WTC11 (cell line): ENCODE measurements around the gene TSSK2. TPM values are rescaled to one million over a fixed set of nuclear protein-coding genes. Genes with fewer than 3 reads are reported as not detected.

Source experiments
- ATAC-seq: fragments of 200-7000 bp; cut with Tn5 transposase; 2 replicates; pipeline ENCODE4 v1.10.0; 2021; ENCODE audit warnings: mild to moderate bottlenecking, moderate library complexity
- CTCF ChIA-PET: fragments of 300-600 bp; sonication (Branson Sonifier 250); formaldehyde crosslinking; loops from one replicate; lab custom pipeline; 2021; ENCODE audit warnings: antibody characterized with exemption; lab: Charles Lee
- POLR2A ChIA-PET: fragments of 350-600 bp; sonication (Branson Sonifier 250); formaldehyde crosslinking; loops from one replicate; lab custom pipeline; 2021; ENCODE audit warnings: antibody characterized with exemption; lab: Charles Lee
- DNase-seq: peaks from one replicate; pipeline ENCODE4 v3.0.0; 2021; ENCODE audit warnings: low spot score
- H3K27ac Mint-ChIP-seq: 2 replicates; pipeline ENCODE4 v1.8.0; 2021; ENCODE audit warnings: mixed read lengths
- H3K27me3 Mint-ChIP-seq: 2 replicates; pipeline ENCODE4 v1.8.0; 2021; ENCODE audit warnings: low read depth, mild to moderate bottlenecking, moderate library complexity, mixed read lengths
- H3K36me3 Mint-ChIP-seq: 2 replicates; pipeline ENCODE4 v1.8.0; 2021; ENCODE audit warnings: mixed read lengths
- H3K4me1 Mint-ChIP-seq: 2 replicates; pipeline ENCODE4 v1.8.0; 2022; ENCODE audit warnings: mixed read lengths
- H3K4me3 Mint-ChIP-seq: 2 replicates; pipeline ENCODE4 v1.8.0; 2021; ENCODE audit warnings: mild to moderate bottlenecking, moderate library complexity, mixed read lengths
- H3K9me3 Mint-ChIP-seq: 2 replicates; pipeline ENCODE4 v1.8.0; 2021; ENCODE audit warnings: mixed read lengths
- CREB1 ChIP-seq: sonication (generic); formaldehyde crosslinking; IDR thresholded peaks from 2 replicates; pipeline ENCODE4 v1.8.0; 2023; ENCODE audit warnings: mild to moderate bottlenecking, missing genetic modification reagents
- EMX1 ChIP-seq: fragments of 250-450 bp; sonication (Bioruptor Pico); IDR thresholded peaks from 2 replicates; pipeline ENCODE4 v1.8.0; 2021; ENCODE audit warnings: mild to moderate bottlenecking
- ETV6 ChIP-seq: sonication (generic); formaldehyde crosslinking; IDR thresholded peaks from 2 replicates; pipeline ENCODE4 v1.8.1; 2022; ENCODE audit warnings: mild to moderate bottlenecking, missing genetic modification reagents
- FOXJ3 ChIP-seq: sonication (generic); formaldehyde crosslinking; IDR thresholded peaks from 2 replicates; pipeline ENCODE4 v1.9.0; 2021; ENCODE audit warnings: missing genetic modification reagents, mild to moderate bottlenecking, borderline replicate concordance
- GTF2I ChIP-seq: fragments of 250-450 bp; sonication (Bioruptor Pico); conservative IDR thresholded peaks from 2 replicates; pipeline ENCODE4 v1.4.0; 2021; ENCODE audit warnings: mild to moderate bottlenecking
- MYBL2 ChIP-seq: sonication (generic); formaldehyde crosslinking; IDR thresholded peaks from 2 replicates; pipeline ENCODE4 v1.8.1; 2023; ENCODE audit warnings: mild to moderate bottlenecking, moderate library complexity, missing genetic modification reagents
- NFATC4 ChIP-seq: fragments of 250-450 bp; sonication (Bioruptor Pico); IDR thresholded peaks from 2 replicates; pipeline ENCODE4 v1.9.0; 2021; ENCODE audit warnings: mild to moderate bottlenecking
- NFYB ChIP-seq: sonication (generic); formaldehyde crosslinking; conservative IDR thresholded peaks from 2 replicates; pipeline ENCODE4 v1.8.0; 2022; ENCODE audit warnings: low read depth, missing genetic modification reagents
- NR2C2 ChIP-seq: sonication (generic); formaldehyde crosslinking; IDR thresholded peaks from 2 replicates; pipeline ENCODE4 v1.8.0; 2022; ENCODE audit warnings: mild to moderate bottlenecking, missing genetic modification reagents
- PRRX2 ChIP-seq: fragments of 250-450 bp; sonication (Bioruptor Pico); IDR thresholded peaks from 2 replicates; pipeline ENCODE4 v1.8.0; 2021; ENCODE audit warnings: mild to moderate bottlenecking
- RORB ChIP-seq: fragments of 250-450 bp; sonication (Bioruptor Pico); IDR thresholded peaks from 2 replicates; pipeline ENCODE4 v1.9.0; 2021; ENCODE audit warnings: mild to moderate bottlenecking
- SMAD3 ChIP-seq: sonication (generic); formaldehyde crosslinking; IDR thresholded peaks from 2 replicates; pipeline ENCODE4 v1.8.0; 2022; ENCODE audit warnings: missing genetic modification reagents, mild to moderate bottlenecking, borderline replicate concordance
- SOX15 ChIP-seq: fragments of 250-450 bp; sonication (Bioruptor Pico); IDR thresholded peaks from 2 replicates; pipeline ENCODE4 v1.9.0; 2021; ENCODE audit warnings: mild to moderate bottlenecking
- TEAD1 ChIP-seq: sonication (generic); formaldehyde crosslinking; IDR thresholded peaks from 2 replicates; pipeline ENCODE4 v1.8.0; 2022; ENCODE audit warnings: mild to moderate bottlenecking, missing genetic modification reagents
- TEAD4 ChIP-seq: sonication (generic); formaldehyde crosslinking; IDR thresholded peaks from 2 replicates; pipeline ENCODE4 v1.8.0; 2022; ENCODE audit warnings: mild to moderate bottlenecking, missing genetic modification reagents
- TP53 ChIP-seq: sonication (generic); formaldehyde crosslinking; IDR thresholded peaks from 2 replicates; pipeline ENCODE4 v1.8.1; 2023; ENCODE audit warnings: mild to moderate bottlenecking, missing genetic modification reagents
- ZBTB21 ChIP-seq: sonication (generic); formaldehyde crosslinking; IDR thresholded peaks from 2 replicates; pipeline ENCODE4 v1.8.1; 2023; ENCODE audit warnings: mild to moderate bottlenecking, missing genetic modification reagents, borderline replicate concordance
- ZNF121 ChIP-seq: sonication (generic); formaldehyde crosslinking; IDR thresholded peaks from 2 replicates; pipeline ENCODE4 v1.8.0; 2023; ENCODE audit warnings: missing genetic modification reagents
- ZNF219 ChIP-seq: sonication (generic); formaldehyde crosslinking; IDR thresholded peaks from 2 replicates; pipeline ENCODE4 v1.8.0; 2023; ENCODE audit warnings: missing genetic modification reagents, mild to moderate bottlenecking, borderline replicate concordance
- ZNF232 ChIP-seq: sonication (generic); formaldehyde crosslinking; IDR thresholded peaks from 2 replicates; pipeline ENCODE4 v1.8.0; 2022; ENCODE audit warnings: mild to moderate bottlenecking, missing genetic modification reagents
- ZNF263 ChIP-seq: sonication (generic); formaldehyde crosslinking; IDR thresholded peaks from 2 replicates; pipeline ENCODE4 v1.8.1; 2022; ENCODE audit warnings: low read depth, mild to moderate bottlenecking, moderate library complexity, missing genetic modification reagents
- ZNF396 ChIP-seq: fragments of 250-450 bp; sonication (Bioruptor Pico); IDR thresholded peaks from 2 replicates; pipeline ENCODE4 v1.8.0; 2021; ENCODE audit warnings: mild to moderate bottlenecking, moderate library complexity, borderline replicate concordance
- ZNF423 ChIP-seq: fragments of 250-450 bp; sonication (Bioruptor Pico); IDR thresholded peaks from 2 replicates; pipeline ENCODE4 v2.1.2; 2022; ENCODE audit warnings: mild to moderate bottlenecking, moderate library complexity
- total RNA-seq: library from RNA; stranded (reverse); gene quantifications from 3 replicates; pipeline ENCODE4 v1.2.3, GENCODE V29; 2021
- TF ChIP-seq, protein P1 (sequence below): sonication (generic); formaldehyde crosslinking; IDR thresholded peaks from 2 replicates; pipeline ENCODE4 v1.8.1; 2023; ENCODE audit warnings: mild to moderate bottlenecking, missing genetic modification reagents
- TF ChIP-seq, protein P2 (sequence below): sonication (generic); formaldehyde crosslinking; IDR thresholded peaks from 2 replicates; pipeline ENCODE4 v1.8.0; 2022; ENCODE audit warnings: mild to moderate bottlenecking, missing genetic modification reagents
- TF ChIP-seq, protein P3 (sequence below): sonication (generic); formaldehyde crosslinking; IDR thresholded peaks from 2 replicates; pipeline ENCODE4 v1.8.1; 2022; ENCODE audit warnings: mild to moderate bottlenecking, moderate library complexity, missing genetic modification reagents
- TF ChIP-seq, protein P4 (sequence below): sonication (generic); formaldehyde crosslinking; IDR thresholded peaks from 2 replicates; pipeline ENCODE4 v1.8.1; 2022; ENCODE audit warnings: missing genetic modification reagents, borderline replicate concordance
- TF ChIP-seq, protein P5 (sequence below): sonication (generic); formaldehyde crosslinking; IDR thresholded peaks from 2 replicates; pipeline ENCODE4 v1.8.1; 2023; ENCODE audit warnings: mild to moderate bottlenecking, missing genetic modification reagents
- TF ChIP-seq, protein P6 (sequence below): sonication (generic); formaldehyde crosslinking; conservative IDR thresholded peaks from 2 replicates; pipeline ENCODE4 v1.8.1; 2022; ENCODE audit warnings: mild to moderate bottlenecking, missing genetic modification reagents
- TF ChIP-seq, protein P7 (sequence below): sonication (generic); formaldehyde crosslinking; IDR thresholded peaks from 2 replicates; pipeline ENCODE4 v1.8.0; 2022; ENCODE audit warnings: missing genetic modification reagents

TSSK2 gene
- total RNA-seq, 1 experiment from 2014 or later: not detected

DNA sequence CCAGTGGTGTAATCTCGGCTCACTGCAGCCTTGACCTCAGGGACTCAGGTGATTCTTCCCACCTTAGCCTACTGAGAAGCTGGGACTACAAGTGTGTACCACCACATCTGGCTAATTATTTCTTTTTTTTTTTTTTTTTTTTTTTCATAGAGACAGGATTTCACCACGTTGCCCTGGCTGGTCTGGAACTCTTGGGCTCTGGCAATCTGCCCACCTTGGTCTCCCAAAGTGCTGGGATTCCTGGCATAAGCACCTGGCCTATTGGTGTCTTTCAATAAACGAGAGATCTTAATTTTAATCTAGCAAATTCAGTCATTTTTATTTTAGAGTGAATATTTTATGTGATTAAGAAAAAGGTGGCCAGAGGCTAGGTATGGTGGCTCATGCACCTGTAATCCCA, 49.0 kb upstream of the TSSK2 start:
- POLR2A ChIA-PET: no interaction called here
- Mint-ChIP-seq H3K27me3 (no peaks in the 10 kb centered on the region), H3K9me3 (peaks cover 4% of the 10 kb centered on the region), H3K36me3 (peaks cover 24% of the 10 kb centered on the region), H3K4me1 (peaks cover 10% of the 10 kb centered on the region), H3K27ac (no peak overlapping the region)
- DNase-seq (no peak), ATAC-seq (no peak)
- CTCF ChIA-PET: interaction anchor here (0.6 kb wide), 1 partner anchor 393 kb away, joined by 3 read pairs; no protein-coding TSS in a partner anchor
- TF ChIP-seq ZBTB21 (CRISPR knock-in tag) (no peak), ZNF263 (CRISPR knock-in tag) (no peak), GTF2I (CRISPR knock-in tag) (no peak), ZNF121 (CRISPR knock-in tag) (no peak), TP53 (no peak), ZNF219 (CRISPR knock-in tag) (no peak), NFYB (CRISPR knock-in tag) (no peak), NR2C2 (CRISPR knock-in tag) (no peak), TEAD4 (no peak), CREB1 (CRISPR knock-in tag) (no peak), PRRX2 (no peak), SOX15 (CRISPR knock-in tag) (no peak), FOXJ3 (CRISPR knock-in tag) (no peak)
- TF ChIP-seq, protein P1, sequence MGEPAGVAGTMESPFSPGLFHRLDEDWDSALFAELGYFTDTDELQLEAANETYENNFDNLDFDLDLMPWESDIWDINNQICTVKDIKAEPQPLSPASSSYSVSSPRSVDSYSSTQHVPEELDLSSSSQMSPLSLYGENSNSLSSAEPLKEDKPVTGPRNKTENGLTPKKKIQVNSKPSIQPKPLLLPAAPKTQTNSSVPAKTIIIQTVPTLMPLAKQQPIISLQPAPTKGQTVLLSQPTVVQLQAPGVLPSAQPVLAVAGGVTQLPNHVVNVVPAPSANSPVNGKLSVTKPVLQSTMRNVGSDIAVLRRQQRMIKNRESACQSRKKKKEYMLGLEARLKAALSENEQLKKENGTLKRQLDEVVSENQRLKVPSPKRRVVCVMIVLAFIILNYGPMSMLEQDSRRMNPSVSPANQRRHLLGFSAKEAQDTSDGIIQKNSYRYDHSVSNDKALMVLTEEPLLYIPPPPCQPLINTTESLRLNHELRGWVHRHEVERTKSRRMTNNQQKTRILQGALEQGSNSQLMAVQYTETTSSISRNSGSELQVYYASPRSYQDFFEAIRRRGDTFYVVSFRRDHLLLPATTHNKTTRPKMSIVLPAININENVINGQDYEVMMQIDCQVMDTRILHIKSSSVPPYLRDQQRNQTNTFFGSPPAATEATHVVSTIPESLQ: no peak
- TF ChIP-seq, protein P2, sequence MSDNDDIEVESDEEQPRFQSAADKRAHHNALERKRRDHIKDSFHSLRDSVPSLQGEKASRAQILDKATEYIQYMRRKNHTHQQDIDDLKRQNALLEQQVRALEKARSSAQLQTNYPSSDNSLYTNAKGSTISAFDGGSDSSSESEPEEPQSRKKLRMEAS (CRISPR knock-in tag): no peak
- TF ChIP-seq, protein P3, sequence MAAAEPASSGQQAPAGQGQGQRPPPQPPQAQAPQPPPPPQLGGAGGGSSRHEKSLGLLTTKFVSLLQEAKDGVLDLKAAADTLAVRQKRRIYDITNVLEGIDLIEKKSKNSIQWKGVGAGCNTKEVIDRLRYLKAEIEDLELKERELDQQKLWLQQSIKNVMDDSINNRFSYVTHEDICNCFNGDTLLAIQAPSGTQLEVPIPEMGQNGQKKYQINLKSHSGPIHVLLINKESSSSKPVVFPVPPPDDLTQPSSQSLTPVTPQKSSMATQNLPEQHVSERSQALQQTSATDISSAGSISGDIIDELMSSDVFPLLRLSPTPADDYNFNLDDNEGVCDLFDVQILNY (CRISPR knock-in tag): no peak
- TF ChIP-seq, protein P4, sequence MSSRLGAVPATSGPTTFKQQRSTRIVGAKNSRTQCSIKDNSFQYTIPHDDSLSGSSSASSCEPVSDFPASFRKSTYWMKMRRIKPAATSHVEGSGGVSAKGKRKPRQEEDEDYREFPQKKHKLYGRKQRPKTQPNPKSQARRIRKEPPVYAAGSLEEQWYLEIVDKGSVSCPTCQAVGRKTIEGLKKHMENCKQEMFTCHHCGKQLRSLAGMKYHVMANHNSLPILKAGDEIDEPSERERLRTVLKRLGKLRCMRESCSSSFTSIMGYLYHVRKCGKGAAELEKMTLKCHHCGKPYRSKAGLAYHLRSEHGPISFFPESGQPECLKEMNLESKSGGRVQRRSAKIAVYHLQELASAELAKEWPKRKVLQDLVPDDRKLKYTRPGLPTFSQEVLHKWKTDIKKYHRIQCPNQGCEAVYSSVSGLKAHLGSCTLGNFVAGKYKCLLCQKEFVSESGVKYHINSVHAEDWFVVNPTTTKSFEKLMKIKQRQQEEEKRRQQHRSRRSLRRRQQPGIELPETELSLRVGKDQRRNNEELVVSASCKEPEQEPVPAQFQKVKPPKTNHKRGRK (CRISPR knock-in tag): no peak
- TF ChIP-seq, all 79 proteins: peak for 0
- H3K4me3 Mint-ChIP-seq: no peak overlapping the region

DNA sequence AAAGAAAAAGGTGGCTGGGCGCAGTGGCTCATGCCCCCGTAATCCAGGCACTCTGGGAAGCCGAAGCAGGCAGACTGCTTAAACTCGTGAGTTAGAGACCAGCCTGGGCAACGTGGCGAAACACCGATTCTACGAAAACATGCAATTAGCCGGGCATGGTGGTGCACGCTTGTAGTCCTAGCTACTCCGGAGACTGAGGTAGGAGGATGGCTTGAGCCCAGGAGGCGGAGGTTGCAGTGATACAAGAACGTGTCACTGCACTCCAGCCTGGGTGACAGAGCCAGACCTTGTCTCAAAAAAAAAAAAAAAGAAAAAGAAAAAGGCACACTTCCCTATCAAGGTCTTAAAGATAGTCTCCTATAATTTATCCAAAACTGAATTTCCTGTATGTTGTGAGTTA, 48.3 kb upstream of the TSSK2 start:
- ChIA-PET POLR2A (no interaction called here), CTCF (interaction anchor here (0.7 to 1.0 kb wide), 2 partner anchors 9 to 62 kb away, joined by 4 read pairs; partner anchors contain the start of gene ESS2)
- Mint-ChIP-seq H3K27me3 (no peaks in the 10 kb centered on the region), H3K4me1 (peaks cover 10% of the 10 kb centered on the region), H3K9me3 (peaks cover 4% of the 10 kb centered on the region), H3K27ac (no peak overlapping the region), H3K4me3 (no peak overlapping the region), H3K36me3 (peaks cover 24% of the 10 kb centered on the region)
- DNase-seq (no peak), ATAC-seq (no peak)
- TF ChIP-seq TEAD1 (CRISPR knock-in tag): no peak
- TF ChIP-seq, protein P5, sequence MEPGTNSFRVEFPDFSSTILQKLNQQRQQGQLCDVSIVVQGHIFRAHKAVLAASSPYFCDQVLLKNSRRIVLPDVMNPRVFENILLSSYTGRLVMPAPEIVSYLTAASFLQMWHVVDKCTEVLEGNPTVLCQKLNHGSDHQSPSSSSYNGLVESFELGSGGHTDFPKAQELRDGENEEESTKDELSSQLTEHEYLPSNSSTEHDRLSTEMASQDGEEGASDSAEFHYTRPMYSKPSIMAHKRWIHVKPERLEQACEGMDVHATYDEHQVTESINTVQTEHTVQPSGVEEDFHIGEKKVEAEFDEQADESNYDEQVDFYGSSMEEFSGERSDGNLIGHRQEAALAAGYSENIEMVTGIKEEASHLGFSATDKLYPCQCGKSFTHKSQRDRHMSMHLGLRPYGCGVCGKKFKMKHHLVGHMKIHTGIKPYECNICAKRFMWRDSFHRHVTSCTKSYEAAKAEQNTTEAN (CRISPR knock-in tag): no peak
- TF ChIP-seq ETV6 (CRISPR knock-in tag): no peak
- TF ChIP-seq, protein P6, sequence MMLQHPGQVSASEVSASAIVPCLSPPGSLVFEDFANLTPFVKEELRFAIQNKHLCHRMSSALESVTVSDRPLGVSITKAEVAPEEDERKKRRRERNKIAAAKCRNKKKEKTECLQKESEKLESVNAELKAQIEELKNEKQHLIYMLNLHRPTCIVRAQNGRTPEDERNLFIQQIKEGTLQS (CRISPR knock-in tag): no peak
- TF ChIP-seq, protein P7, sequence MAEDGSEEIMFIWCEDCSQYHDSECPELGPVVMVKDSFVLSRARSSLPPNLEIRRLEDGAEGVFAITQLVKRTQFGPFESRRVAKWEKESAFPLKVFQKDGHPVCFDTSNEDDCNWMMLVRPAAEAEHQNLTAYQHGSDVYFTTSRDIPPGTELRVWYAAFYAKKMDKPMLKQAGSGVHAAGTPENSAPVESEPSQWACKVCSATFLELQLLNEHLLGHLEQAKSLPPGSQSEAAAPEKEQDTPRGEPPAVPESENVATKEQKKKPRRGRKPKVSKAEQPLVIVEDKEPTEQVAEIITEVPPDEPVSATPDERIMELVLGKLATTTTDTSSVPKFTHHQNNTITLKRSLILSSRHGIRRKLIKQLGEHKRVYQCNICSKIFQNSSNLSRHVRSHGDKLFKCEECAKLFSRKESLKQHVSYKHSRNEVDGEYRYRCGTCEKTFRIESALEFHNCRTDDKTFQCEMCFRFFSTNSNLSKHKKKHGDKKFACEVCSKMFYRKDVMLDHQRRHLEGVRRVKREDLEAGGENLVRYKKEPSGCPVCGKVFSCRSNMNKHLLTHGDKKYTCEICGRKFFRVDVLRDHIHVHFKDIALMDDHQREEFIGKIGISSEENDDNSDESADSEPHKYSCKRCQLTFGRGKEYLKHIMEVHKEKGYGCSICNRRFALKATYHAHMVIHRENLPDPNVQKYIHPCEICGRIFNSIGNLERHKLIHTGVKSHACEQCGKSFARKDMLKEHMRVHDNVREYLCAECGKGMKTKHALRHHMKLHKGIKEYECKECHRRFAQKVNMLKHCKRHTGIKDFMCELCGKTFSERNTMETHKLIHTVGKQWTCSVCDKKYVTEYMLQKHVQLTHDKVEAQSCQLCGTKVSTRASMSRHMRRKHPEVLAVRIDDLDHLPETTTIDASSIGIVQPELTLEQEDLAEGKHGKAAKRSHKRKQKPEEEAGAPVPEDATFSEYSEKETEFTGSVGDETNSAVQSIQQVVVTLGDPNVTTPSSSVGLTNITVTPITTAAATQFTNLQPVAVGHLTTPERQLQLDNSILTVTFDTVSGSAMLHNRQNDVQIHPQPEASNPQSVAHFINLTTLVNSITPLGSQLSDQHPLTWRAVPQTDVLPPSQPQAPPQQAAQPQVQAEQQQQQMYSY (CRISPR knock-in tag): no peak
- no peak for TF ChIP-seq SMAD3 (CRISPR knock-in tag)
- no peak for TF ChIP-seq NFATC4 (CRISPR knock-in tag)
- TF ChIP-seq ZNF232 (CRISPR knock-in tag): no peak
- no peak for TF ChIP-seq MYBL2 (CRISPR knock-in tag)
- TF ChIP-seq EMX1 (CRISPR knock-in tag): no peak
- TF ChIP-seq ZNF423: no peak
- no peak for TF ChIP-seq ZNF396
- TF ChIP-seq RORB (CRISPR knock-in tag): no peak
